Measurements from ENCODE around the gene TSLP. TPM values are rescaled to one million over a fixed set of nuclear protein-coding genes. Genes with fewer than 3 reads are reported as not detected.

TSLP gene
- total RNA-seq, 1 donor = 20.8 TPM

DNA sequence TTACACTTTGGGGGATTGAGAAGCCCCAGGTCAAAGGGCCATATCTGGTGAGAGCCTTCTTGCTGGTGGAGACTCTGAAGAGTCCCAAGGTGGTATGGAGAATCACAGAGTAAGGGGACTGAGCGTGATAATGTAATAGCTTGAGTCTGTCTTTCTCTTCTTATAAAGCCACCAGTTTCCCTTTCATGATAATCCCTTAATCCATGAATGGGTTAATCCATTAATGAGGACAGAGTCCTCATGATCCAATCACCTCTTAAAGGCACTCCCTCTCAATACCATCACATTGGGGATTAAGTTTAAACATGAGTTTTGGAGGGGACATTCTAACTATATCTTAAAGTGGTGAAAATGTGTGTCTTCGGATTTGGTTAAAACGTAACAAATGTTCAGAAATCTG is 42.2 kb downstream of the TSLP start:
- no peak for TF ChIP-seq CTCF (IDR thresholded peaks at IDR 0.05; ENCODE audit: insufficient read depth, low read length)
- no peak for DNase-seq (ENCODE audit: low read depth)
- H3K4me3 ChIP-seq (ENCODE audit: low read depth, low read length) = no peak overlapping the region

GRCh38 chr5:111115229-111115628 is 43.7 kb downstream of the TSLP start:
- no peak for TF ChIP-seq CTCF (IDR thresholded peaks at IDR 0.05; ENCODE audit: insufficient read depth, low read length)
- DNase-seq (ENCODE audit: low read depth) = no peak
- no peak overlapping the region for H3K4me3 ChIP-seq (ENCODE audit: low read depth, low read length)

DNA sequence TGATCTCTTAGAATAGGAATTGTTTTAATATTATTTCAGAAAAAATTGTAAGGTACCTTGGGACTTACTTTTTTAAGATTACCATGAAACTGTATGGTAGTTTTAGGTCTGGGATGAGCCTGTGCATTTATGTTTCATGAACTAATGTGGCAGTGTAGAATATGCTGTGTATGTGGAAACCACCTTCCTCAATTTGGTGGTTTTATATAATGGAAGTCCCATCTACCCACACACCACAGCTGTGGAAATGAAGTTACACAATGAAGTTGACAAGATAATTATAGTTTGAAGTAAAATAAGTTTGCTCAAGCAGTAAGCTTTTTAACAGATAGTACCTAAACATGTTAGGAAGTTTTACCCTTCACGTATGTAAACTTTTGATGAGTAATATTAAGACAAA is 45.0 kb downstream of the TSLP start:
- no peak overlapping the region for H3K4me3 ChIP-seq (ENCODE audit: low read depth, low read length)
- no peak for TF ChIP-seq CTCF (IDR thresholded peaks at IDR 0.05; ENCODE audit: insufficient read depth, low read length)
- DNase-seq (ENCODE audit: low read depth) = no peak

- no peak for TF ChIP-seq CTCF (IDR thresholded peaks at IDR 0.05; ENCODE audit: insufficient read depth, low read length)
- no peak overlapping the region for H3K4me3 ChIP-seq (ENCODE audit: low read depth, low read length)
- no peak for DNase-seq (ENCODE audit: low read depth)
Measured at GRCh38 chr5:111117136-111117535, 45.6 kb downstream of the TSLP start.

GRCh38 chr5:111119221-111119620 is 47.7 kb downstream of the TSLP start:
- no peak for TF ChIP-seq CTCF (IDR thresholded peaks at IDR 0.05; ENCODE audit: insufficient read depth, low read length)
- H3K4me3 ChIP-seq (ENCODE audit: low read depth, low read length) = no peak overlapping the region
- no peak for DNase-seq (ENCODE audit: low read depth)

GRCh38 chr5:111119856-111120255 is 48.3 kb downstream of the TSLP start:
- no peak for TF ChIP-seq CTCF (IDR thresholded peaks at IDR 0.05; ENCODE audit: insufficient read depth, low read length)
- H3K4me3 ChIP-seq (ENCODE audit: low read depth, low read length) = no peak overlapping the region
- no peak for DNase-seq (ENCODE audit: low read depth)

- DNase-seq (ENCODE audit: low read depth) = no peak
- H3K4me3 ChIP-seq (ENCODE audit: low read depth, low read length) = no peak overlapping the region
- no peak for TF ChIP-seq CTCF (IDR thresholded peaks at IDR 0.05; ENCODE audit: insufficient read depth, low read length)
Measured at GRCh38 chr5:111120911-111121310, 49.4 kb downstream of the TSLP start.
